ENCODE measurements around the gene TPST1.
"Not testable (repeated sequence)": the region's sequence is repeated elsewhere in the genome, so short reads cannot be mapped to it uniquely, and the experiment has no call there.

Gene TPST1

DNA sequence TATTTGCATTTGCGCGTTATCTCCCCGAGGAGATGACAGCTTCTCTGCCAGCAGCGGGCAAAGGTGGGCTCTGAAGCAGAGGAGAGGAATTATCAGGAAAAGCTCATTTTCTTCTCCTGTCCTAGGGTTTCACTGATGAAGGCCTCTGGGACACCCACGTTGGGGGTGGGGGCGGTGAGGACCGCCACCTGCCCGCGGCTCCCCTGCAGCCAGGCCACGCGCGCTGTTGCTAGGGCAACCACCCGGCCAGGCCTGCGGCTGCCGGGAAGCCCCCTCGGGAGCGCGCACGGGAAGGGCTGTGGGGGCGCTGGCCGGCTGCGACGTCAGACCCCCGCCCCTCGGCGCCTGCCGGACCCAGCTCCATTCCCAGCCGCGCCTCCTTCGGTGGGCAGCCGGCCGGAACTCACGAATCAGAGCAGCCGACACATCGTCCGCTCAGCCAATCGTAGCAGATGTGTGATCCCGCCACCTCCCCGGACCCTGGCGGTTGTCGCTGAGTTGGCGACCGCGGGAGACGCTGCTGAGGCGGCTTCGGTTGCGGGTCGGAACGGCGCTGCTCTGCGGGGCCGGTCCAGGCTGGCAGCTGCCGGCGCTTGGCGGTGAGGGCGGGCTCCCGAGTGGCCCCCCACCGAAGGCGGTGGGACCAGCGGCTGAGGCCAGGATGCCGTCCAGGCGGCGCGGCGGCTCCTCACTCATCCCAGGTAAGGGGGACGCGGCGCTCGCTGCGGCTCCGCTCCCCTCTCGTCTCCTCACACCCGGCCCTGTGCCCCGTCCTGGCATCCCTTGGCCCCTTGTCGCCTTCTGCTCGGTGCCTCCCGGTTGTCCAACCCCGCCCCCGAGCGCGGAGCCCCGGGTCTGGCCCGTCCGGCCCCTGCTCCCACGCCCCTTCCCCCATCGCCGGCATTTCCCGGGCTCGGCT, at the start of gene TPST1:
Gene TPST1, plus strand, starts transcription at position 513 of the 919 bp plus-strand sequence. CDS start 35,092 bp downstream, outside the sequence.
- DNase-seq = peak; percentile 96 to 99 (median 97)

DNA sequence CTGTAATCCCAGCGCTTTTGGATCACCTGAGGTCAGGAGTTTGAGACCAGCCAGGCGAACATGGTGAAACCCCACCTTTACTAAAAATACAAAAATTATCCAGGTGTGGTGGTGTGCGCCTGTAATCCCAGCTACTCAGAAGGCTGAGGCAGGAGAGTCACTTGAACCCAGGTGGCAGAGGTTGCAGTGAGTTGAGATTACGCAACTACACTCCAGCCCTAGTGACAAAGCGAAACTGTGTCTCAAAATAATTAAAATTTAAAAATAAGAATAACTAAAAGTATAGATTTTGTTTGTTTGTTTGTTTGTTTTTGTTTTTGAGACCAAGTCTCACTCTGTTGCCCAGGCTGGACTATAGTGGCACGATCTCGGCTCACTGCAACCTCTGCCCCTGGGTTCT, 49.1 kb upstream of the TPST1 start:
- DNase-seq = not testable (repeated sequence)

DNA sequence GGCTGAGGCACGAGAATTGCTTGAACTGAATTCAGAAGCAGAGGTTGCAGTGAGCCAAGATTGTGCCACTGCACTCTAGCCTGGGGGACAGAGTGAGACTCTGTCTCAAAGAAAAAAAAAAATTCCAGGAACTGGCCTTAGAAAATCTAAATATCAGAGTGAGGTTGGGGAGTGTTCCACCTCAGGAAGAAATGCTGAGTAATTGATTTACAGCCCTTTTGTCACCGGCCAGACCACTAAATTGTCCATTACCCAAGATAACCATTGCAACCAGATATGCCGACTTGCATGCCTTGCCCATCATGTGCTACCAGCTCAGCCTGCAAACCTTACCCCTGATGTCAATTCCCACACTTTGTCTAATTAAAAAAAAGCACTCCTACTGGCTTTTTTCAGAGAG, 48.1 kb upstream of the TPST1 start:
- DNase-seq = no peak

DNA sequence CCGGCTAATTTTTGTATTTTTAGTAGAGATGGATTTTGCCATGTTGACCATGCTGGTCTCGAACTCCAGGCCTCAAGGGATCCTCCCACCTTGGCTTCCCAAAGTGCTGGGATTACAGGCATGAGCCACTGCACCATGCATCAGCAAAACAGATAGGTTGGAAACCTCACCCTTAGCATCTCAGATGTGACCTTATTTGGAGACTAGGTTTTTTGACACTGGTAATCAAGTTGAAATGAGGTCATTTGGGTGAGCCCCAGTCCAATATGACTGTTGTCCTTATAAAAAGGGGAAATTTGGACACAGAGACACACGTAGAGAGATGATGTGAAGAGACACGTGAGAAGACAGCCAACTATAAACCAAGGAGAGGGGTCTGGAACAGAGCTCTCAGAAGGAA, 42.5 kb upstream of the TPST1 start:
- DNase-seq = no peak

DNA sequence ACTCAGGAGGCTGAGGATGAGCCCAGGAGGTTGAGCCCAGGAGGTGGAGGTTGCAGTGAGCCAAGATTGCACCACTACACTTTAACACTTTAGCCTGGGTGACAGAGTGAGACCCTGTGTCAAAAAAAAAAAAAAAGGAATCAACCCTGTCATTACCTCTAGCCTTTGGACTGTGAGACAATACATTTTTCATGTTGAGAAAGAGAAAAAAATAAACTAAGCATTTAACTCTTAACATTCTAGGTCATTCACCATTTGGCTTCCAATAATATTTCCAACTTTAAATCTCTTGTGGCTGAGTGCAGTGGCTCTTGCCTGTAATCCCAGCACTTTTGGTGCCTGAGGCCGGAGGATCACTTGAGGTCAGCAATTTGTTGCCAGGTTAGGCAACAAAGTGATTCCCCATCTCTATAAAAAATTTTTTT, 41.9 kb upstream of the TPST1 start:
- no peak for DNase-seq

DNA sequence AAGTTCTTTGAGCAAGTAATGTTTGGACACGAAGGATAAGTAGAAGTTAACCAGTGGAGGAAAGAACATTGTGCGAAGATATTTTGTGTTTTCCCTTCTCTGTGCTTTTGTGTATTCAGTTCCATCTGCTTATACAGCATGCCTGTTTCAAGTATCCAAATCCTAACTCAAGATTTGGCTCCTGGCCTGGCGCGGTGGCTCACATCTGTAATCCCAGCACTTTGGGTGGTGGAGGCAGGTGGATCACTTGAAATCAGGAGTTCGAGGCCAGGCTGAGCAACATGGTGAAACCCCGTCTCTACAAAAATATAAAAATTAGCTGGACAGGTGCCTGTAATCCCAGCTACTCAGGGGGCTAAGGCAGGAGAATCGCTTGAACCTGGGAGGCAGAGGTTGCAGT, 40.8 kb upstream of the TPST1 start:
- no peak for DNase-seq

DNA sequence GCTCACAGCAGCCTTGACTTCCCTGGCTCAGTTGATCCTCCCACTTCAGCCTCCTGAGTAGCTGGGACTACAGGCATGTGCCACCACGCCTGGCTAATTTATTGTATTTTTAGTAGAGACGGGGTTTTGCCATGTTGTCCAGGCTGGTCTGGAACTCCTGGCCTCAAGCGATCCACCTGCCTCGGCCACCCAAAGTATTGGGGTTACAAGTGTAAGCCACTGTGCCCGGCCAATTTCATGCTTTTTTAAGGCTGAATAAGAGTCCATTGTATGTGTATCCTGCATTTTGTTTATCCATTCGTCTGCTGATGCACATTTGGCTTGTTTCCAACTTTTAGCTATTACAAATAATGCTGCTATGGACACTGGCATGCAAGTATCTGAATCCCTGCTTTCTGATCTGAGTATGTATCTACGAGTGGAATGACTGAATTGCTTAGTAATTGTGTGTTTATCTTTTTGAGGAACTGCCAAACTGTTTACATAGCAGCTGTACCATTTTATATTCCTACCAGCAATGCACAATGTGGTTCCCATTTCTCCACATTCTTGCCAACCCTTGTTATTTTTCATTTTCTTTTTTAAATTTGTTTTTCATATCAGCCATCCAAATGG, 37.3 kb upstream of the TPST1 start:
- peak in 2 of 3 experiments; percentile 16 to 52 for DNase-seq

DNA sequence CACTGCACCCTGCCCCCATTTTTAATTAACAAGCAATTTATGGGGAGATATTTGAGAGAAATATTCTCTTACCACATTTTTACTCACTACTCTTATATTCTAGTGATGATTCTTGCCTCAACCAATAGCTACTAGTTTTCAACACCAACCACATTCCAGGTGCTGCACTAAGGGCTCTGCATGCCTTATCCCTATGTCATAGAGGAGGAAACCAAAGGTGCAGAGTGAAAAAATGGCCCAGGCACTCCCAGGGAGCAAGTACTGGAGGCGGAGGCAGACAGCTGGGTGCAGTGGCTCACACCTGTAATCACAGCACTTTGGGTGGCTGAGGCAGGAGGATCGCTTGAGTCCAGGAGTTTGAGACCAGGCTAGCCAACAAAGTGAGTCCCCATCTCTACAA, 35.5 kb upstream of the TPST1 start:
- DNase-seq = no peak

DNA sequence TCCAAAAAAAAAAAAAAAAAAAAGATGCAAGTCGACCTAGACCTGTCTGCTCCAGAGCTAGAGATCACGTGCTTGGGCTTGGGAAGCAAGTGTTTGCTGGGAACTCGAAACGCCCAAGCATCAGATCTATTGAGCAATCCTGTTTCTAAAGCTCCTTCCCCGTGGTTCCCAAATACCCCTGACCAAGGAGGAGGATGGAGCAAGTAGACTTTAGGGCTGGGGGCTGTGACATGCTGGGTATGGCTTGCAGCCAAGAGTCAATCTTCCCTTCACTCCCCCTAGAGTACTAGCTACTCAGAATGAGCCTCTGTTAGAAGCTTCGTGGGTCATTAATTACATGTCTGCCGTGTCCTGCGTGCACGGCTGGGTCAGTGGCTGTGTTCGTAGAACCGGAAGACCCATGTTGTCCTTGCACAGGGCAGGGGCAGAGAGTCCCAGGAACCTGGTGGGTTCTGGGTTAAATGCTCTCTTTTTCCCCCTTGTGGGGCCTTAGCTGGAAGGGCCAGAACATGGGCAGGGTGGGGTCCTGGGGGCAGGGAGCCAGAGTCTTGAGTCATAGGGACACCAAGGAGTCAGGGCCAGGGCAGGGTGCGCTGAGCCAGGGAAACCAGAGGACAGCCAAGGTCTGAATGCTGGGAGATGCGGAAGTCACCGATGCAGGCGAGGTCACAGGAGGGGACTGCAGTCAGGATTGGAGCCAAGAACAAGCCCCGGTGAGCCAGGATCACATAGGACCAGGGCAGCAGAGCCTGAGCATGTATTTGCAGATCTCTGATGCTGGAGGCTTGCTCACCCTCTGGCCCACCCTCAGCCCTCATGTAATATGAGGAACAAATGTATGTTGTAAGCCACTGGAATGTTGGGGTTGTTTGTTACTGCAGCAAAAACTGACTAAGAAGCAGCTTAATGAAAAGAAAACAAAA, 34.6 kb upstream of the TPST1 start:
- DNase-seq = no peak

DNA sequence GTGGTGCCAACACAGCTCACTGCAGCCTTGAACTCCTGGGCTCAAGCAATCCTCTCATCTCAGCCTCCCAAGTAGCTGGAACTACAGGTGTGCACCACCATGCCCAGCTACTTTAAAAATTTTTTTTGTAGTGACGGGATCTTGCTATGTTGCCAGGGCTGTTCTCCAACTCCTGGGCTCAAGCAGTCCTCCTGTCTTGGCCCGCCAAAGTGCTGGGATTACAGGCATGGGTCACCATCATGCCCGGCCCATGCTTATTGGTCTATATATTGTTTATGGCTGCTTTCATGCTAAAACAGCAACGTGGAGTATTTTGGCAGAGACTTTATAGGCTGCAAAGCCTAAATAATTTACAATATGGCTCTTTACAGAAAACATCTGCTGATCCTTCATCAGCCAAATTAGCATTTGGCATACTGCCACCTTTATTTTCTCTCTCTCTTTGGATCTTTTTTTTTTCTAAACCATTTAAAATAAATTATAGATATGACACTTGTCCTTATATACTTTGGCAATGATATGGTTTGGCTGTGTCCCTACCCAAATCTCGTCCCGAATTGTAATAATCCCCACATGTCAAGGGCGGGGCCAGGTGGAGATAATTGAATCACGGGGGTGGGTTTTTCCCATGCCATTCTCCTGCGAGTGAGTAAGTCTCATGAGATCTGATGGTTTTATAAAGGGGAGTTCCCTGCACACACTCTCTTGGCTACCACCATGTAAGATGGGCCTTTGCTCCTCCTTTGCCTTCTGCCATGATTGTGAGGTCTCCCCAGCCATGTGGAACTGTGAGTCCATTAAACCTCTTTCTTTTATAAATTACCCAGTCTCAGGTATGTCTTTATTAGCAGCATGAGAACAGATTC, 32.4 kb upstream of the TPST1 start:
- not testable (repeated sequence) for DNase-seq

DNA sequence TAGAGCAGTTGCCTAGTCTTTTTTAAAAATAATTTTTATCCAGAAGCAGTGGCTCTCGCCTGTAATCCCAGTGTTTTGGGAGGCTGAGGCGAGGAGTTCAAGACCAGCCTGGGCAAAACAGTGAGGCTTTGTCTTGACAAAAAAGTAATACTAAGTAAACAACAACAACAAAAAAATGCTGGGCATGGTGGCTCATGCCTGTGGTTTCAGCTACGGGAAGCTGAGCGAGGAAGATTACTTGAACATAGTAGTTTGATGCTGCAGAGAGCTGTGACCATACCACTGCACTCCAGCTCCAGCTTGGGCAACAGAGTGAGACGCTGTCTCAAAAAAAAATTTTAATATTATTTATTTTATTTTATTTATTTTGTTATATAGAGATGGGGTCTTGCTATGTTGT, 31.3 kb upstream of the TPST1 start:
- DNase-seq = no peak

DNA sequence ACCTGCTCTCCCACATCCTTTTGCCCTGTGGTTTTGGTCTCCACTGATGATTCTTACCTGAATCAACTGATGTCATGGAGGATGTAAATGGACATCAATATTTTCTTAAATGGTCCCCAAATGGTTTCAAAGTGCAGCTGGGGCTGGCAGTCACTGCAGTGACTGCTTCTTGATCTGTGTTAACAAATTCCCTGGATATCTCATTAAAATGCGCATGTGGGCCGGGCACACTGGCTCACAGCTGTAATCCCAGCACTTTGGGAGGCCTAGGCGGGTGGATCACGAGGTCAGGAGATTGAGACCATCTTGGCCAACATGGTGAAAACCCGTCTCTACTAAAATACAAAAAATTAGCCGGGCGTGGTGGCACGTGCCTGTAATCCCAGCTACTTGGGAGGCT, 30.1 kb upstream of the TPST1 start:
- DNase-seq = not testable (repeated sequence)

DNA sequence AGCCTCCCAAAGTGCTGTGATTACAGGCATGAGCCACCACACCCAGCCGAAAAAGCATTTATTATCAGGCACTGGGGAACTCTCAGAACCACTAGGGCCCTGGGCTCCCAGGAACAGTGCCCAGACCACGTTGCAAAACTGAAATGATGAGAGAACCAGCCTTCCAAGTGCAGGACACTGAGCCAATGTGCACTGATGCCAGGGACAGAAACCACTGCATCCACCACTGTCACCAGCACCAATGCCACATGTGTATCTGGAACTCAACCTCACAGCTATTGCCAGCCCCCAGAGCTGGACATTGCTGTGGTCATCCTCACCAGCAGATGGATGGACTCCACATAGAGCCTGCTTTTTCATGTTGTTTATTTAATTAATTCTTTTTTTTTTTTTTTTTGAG, 28.2 kb upstream of the TPST1 start:
- no peak for DNase-seq

DNA sequence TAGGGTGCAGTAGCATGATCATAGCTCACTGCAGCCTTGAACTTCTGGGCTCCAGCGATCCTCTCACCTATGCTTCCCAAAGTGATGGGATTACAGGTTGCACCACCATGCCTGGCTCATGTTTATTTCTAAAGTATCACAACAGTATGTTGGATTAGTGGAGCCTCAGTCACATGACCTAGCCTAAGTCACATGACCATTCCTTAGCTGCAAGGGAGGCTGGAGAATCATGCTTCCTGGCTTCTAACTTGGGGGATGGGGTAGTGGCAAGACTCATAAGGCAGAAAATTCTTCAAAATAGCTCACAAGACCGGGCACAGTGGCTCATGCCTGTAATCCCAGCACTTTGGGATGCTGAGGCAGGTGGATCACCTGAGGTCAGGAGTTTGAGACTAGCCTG, 26.9 kb upstream of the TPST1 start:
- DNase-seq = no peak

DNA sequence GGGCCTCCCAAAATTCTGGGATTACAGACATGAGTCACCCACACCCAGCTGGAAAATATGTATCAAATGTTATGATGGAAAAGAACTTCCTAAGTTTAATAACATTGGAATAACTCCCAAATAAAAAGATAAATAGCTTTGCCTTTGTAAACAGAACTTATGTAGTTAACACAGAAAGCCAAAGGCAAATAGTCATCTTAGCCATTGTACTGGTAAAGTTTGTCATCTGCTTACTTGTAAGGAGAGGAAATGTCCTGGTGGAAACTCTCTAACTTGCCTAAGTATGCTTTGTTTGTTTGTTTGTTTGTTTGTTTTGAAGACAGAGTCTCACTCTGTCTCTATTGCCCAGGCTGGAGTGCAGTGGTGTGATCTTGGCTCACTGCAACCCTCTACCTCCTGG, 23.8 kb upstream of the TPST1 start:
- no peak for DNase-seq

DNA sequence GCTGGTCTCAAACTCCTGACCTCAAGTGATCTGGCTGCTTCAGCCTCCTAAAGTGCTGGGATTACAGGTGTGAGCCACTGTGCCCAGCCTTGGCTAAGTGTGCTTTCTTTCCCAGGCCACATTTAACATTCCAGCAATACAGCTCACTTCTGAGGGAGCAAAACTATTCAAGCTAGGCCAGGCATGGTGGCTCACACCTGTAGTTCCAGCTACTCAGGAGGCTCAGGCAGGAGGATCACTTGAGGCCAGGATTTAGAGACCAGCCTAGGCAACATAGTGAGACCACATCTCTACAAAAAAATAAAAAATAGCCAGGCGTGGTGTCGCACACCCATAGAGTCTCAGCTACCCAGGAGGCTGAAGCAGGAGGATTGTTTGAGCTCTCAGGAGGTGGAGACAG, 23.3 kb upstream of the TPST1 start:
- DNase-seq = no peak

DNA sequence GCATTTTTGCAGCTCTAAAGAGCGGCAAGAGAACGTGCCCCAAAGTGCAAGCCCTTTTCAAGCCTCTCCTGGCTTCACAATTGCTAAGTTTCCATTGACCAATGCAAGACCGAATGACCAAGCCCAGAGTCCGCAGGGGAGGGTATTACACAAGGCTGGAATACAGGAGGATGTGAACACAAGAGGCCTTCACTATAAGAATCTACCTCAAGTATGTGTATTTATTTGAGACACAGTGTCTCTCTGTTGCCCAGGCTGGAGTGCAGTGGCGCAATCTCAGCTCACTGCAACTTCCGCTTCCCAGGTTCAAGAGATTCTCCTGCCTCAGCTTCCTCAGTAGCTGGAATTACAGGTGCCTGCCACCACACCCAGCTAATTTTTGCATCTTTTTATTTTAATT, 22.2 kb upstream of the TPST1 start:
- DNase-seq = no peak

DNA sequence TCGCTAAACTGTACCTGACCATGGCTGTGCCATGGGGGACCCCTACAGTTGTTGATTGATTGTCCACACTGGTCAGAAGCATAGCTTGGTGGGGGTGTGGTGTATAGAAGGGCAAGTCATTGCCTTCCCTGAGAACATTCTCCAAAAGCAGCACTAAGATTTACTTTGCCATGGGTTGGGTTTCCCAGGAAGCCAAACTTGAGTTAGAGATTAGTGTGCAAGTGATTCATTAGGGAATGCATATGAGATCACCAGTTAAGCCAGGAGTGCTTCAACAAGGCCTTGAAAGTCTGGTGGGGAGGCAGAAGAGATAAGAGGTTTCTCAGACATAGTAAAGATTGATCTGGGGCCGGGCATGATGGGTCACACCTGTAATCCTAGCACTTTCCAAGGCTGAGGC, 21.4 kb upstream of the TPST1 start:
- no peak for DNase-seq

DNA sequence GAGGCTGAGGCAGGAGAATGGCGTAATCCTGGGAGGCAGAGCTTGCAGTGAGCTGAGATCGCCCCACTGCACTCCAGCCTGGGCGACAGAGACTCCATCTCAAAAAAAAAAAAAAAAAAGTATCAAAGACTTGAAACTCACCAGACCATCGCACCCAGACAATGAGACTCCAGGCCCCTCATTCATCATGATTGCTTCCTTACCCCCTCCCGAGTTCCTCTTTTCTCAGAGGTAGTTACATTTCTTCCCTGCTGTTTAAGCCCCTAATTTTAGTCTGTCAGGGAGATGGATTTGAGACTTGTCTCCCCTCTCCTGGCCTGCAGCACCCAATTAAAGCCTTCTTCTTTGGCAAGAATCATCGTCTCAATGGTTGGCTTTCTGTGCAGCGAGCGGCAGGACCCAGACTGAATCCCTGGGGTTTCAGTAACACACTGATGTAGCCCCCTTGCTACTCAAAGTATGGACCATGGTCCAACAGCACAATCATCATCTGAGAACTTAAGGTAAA, 19.4 kb upstream of the TPST1 start:
- no peak for DNase-seq

DNA sequence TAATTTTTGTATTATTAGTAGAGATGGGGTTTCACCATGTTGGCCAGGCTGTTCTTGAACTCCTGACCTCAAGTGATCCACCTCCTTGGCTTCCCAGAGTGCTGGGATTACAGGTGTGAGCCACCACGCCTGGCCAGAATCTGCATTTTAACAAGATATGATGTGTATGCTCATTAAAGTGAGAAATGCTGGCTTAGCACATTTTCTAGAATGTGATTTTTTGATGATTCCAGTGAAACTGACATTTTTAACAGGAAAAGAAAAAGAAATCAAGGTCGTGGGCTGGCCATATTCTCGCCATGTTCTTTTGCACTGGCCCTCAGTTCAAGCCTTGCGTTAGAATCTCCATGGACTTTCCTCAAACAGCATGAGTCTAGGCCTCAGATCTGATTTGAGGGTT, 18.1 kb upstream of the TPST1 start:
- no peak for DNase-seq

DNA sequence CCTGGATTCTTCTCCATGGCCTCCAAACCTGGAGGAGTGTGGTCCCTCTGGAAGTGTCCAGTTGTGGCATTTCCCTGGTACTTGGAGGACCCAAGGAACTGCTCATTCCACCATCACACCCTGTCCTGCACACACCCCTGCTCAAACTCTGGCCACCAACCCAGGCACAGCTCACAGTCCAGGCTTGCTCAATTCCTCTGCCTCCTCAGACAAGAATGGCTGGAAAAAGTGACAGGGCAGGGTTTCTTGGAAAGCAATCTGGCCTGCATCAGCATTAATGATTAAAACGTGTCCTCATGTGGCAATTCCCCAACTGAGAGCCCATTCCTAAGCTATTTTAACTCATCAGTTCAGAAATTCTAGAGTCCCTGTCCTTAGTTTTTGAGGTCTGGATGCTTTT, 17.2 kb upstream of the TPST1 start:
- DNase-seq = no peak

DNA sequence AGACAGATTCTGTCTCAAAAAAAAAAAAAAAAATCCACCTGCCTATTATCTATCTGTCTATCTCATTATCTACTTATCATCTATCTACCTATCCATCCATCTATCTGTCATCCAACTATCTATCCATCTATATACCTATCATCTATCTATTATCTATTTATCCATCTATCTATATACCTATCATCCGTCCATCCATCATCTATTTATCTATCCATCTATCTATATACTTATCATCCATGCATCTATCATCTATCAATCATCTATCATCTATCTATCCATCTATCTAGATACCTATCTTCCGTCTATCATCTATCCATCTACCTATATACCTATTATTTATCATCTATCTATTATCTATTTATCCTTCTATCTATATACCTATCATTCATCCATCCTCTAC, 16.5 kb upstream of the TPST1 start:
- DNase-seq = no peak

Measured in NCI-H1417 (cell line).